ENCODE data around the gene CADPS2. TPM values are rescaled to one million over a fixed set of nuclear protein-coding genes. Genes with fewer than 3 reads are reported as not detected.
A peak's percentile ranks its signal among the peaks of the same experiment; 100 is the strongest.

CADPS2 gene
- total and polyA plus RNA-seq, 7 donors: 1.5 to 3.6 (median 2.1) TPM

DNA sequence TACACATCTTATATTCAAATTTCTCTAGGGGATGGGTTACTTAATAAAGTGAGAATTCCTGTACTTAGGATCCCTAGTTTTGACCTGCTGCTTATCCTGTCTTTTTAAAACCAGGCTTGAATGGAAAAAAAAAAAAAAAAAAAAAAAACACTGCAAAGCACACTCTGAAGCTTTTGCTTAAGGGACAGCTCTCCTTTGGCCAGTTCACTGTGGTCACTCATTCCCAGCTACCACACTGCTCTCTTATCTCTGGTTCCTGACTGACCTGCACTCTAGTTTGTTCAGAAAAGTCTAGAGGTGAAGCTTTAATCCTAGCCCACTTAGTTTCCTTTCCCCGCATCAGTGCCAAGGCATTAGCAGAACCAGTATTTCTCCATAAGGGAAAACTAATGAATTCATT, 82.4 kb downstream of the CADPS2 start:
- intact Hi-C loops (cut with DNase I): loop anchor here in 1 of 2 donors (2.0 kb wide), 1 partner anchor 81 kb away; no protein-coding TSS in a partner anchor
- H3K27ac ChIP-seq: no peak overlapping the region
- WGBS, 3 donors: 96 to 100% (median 97%) methylated on average over 1 of the region's 1 CpG
- no peaks in the 10 kb centered on the region for H3K9me3 ChIP-seq
- TF ChIP-seq, protein P1, sequence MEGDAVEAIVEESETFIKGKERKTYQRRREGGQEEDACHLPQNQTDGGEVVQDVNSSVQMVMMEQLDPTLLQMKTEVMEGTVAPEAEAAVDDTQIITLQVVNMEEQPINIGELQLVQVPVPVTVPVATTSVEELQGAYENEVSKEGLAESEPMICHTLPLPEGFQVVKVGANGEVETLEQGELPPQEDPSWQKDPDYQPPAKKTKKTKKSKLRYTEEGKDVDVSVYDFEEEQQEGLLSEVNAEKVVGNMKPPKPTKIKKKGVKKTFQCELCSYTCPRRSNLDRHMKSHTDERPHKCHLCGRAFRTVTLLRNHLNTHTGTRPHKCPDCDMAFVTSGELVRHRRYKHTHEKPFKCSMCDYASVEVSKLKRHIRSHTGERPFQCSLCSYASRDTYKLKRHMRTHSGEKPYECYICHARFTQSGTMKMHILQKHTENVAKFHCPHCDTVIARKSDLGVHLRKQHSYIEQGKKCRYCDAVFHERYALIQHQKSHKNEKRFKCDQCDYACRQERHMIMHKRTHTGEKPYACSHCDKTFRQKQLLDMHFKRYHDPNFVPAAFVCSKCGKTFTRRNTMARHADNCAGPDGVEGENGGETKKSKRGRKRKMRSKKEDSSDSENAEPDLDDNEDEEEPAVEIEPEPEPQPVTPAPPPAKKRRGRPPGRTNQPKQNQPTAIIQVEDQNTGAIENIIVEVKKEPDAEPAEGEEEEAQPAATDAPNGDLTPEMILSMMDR (IDR thresholded peaks at IDR 0.05): no peak
- no peak overlapping the region for H3K4me3 ChIP-seq
- ATAC-seq: no peak
- no peaks in the 10 kb centered on the region for H3K4me1 ChIP-seq
- no peak for DNase-seq
- no peaks in the 10 kb centered on the region for H3K27me3 ChIP-seq (ENCODE audit: insufficient read depth in 3 of 3, low read length in 2 of 3)
- no peaks in the 10 kb centered on the region for H3K36me3 ChIP-seq (ENCODE audit: insufficient read depth in 1 of 2, low read depth in 1 of 2)

DNA sequence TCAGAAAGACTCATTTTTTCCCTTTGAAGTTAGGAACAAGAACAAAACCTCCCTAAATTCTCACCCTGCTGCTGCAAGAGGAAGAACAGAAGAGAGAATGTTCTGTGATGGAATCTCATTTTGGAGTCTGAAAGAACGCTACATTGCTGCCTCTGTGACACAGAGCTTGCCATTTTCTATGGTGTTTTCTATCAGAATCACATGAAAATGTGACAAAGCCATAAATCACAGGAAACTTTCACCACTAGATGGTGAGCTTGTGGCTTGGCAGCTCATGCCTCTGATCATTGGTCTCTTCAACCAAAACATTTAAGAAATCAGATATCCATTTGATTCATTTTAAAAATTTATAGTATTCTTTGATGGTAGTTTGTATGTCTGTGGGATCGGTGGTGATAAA, 82.9 kb downstream of the CADPS2 start:
- Histone ChIP-seq H3K4me1 (no peaks in the 10 kb centered on the region), H3K27ac (no peak overlapping the region), H3K36me3 (ENCODE audit: insufficient read depth in 1 of 2, low read depth in 1 of 2) (no peaks in the 10 kb centered on the region), H3K27me3 (ENCODE audit: insufficient read depth in 3 of 3, low read length in 2 of 3) (no peaks in the 10 kb centered on the region), H3K4me3 (no peak overlapping the region), H3K9me3 (no peaks in the 10 kb centered on the region)
- ATAC-seq (no peak), DNase-seq (no peak)
- intact Hi-C loops (cut with DNase I): loop anchor here in 1 of 2 donors (2.0 kb wide), 1 partner anchor 81 kb away; no protein-coding TSS in a partner anchor
- TF ChIP-seq, protein P1 (IDR thresholded peaks at IDR 0.05): peak; percentile 17
- 31 to 39% (median 32%) methylated on average over 2 of the region's 2 CpGs for WGBS, 3 donors

DNA sequence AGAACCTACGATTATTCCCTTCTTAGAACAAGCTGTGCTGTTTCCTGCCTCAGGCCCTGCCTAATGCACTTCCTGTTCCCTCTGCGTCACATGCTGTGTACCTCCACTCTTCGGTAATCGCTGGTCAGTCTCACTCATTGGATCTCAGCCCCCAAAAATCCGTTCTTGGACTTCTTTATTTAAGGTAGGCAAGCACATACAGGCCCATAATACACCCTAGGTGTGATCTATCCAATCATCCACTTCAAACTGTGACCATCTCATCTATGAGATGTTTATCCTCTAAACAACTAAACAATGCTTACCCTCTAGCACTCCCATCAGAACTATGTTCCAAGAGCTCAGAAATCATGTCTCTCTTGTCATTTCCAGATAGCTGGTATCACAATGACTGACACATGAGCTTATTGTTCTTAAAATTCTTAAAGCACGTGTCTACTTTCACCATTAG, 83.9 kb downstream of the CADPS2 start:
- no peaks in the 10 kb centered on the region for H3K36me3 ChIP-seq (ENCODE audit: insufficient read depth in 1 of 2, low read depth in 1 of 2)
- DNase-seq: no peak
- H3K27me3 ChIP-seq (ENCODE audit: insufficient read depth in 3 of 3, low read length in 2 of 3): no peaks in the 10 kb centered on the region
- no peaks in the 10 kb centered on the region for H3K9me3 ChIP-seq
- H3K4me1 ChIP-seq: no peaks in the 10 kb centered on the region
- H3K27ac ChIP-seq: peak overlapping the region; percentile 61
- peak in 1 of 4 donors; percentile 49 for ATAC-seq
- TF ChIP-seq, protein P1 (IDR thresholded peaks at IDR 0.05): no peak
- 55 to 70% (median 63%) methylated on average over 6 of the region's 6 CpGs for WGBS, 3 donors
- H3K4me3 ChIP-seq: no peak overlapping the region
- intact Hi-C loops (cut with DNase I): loop anchor here in 1 of 2 donors (2.0 kb wide), 1 partner anchor 82 kb away; no protein-coding TSS in a partner anchor

DNA sequence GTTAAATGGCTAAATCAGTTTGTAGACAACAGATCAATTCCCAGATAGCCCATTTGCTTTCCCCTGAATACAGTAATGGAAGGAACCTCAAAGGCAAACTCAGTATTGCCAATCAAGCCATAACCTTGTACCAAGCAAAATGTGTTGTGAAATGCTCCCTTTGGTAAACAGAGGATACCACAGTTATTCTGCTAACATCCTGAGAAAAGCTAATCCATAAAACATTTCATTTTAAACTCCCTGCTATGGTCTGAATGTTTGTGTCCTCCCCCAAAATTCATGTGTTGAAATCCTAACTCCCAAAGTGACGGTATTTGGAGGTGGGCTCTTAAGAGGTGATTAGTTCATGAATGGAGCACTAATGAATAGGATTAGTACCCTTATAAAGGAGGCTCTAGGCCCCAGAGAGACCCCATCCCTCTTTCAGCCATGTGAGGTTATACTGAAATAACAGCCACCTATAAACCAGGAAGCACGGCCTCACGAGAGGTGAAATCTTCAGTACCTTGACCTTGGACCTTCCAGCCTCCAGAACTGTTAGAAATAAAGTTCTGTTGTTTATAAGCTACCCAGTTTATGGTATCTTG, 94.2 kb downstream of the CADPS2 start:
- 80 to 91% (median 88%) methylated on average over 3 of the region's 3 CpGs for WGBS, 3 donors
- TF ChIP-seq, protein P1 (IDR thresholded peaks at IDR 0.05): no peak
- no peak overlapping the region for H3K4me3 ChIP-seq
- H3K27ac ChIP-seq: no peak overlapping the region
- ATAC-seq: no peak
- no peaks in the 10 kb centered on the region for H3K27me3 ChIP-seq (ENCODE audit: insufficient read depth in 3 of 3, low read length in 2 of 3)
- intact Hi-C loops (cut with DNase I): no loop called here
- H3K9me3 ChIP-seq: no peaks in the 10 kb centered on the region
- H3K36me3 ChIP-seq (ENCODE audit: insufficient read depth in 1 of 2, low read depth in 1 of 2): no peaks in the 10 kb centered on the region
- H3K4me1 ChIP-seq: no peaks in the 10 kb centered on the region
- DNase-seq: no peak

DNA sequence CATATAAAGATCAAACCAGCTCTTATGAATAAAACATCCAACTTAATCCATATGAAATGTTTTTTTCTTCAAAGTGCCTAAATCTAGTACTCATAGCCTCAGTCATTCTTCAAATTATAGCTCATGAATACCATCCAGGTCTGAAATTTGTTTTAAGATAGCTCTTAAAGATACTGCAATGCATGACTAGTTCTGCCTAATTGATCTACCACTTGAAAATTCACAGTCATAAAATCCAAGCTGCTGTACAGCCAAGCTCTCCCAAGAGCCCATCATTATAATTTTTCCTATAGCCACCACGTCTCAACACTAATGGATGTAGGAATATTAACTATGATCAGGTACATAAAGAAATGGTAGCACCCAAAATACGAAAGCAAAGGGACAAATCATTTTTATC, 95.7 kb downstream of the CADPS2 start:
- TF ChIP-seq, protein P1 (IDR thresholded peaks at IDR 0.05): no peak
- 68 to 78% (median 77%) methylated on average over 2 of the region's 2 CpGs for WGBS, 3 donors
- H3K36me3 ChIP-seq (ENCODE audit: insufficient read depth in 1 of 2, low read depth in 1 of 2): no peaks in the 10 kb centered on the region
- DNase-seq (no peak), ATAC-seq (no peak)
- intact Hi-C loops (cut with DNase I): no loop called here
- H3K9me3 ChIP-seq: no peaks in the 10 kb centered on the region
- no peaks in the 10 kb centered on the region for H3K27me3 ChIP-seq (ENCODE audit: insufficient read depth in 3 of 3, low read length in 2 of 3)
- H3K4me3 ChIP-seq: no peak overlapping the region
- no peaks in the 10 kb centered on the region for H3K4me1 ChIP-seq
- H3K27ac ChIP-seq: no peak overlapping the region

All from psoas muscle (tissue), 8 donors.